HL-60 (cell line): ENCODE measurements around the gene CADM1.

Experiments
- CTCF ChIP-seq: IDR thresholded peaks from one replicate; pipeline ENCODE4 v1.5.1; 2011; ENCODE audit warnings: low read length, control low read depth, inconsistent platforms; ENCODE audit not compliant: insufficient read depth
- GABPA ChIP-seq: IDR thresholded peaks from 2 replicates; pipeline ENCODE4 v1.6.1; 2012; ENCODE audit warnings: low read depth
- POLR2AphosphoS5 ChIP-seq: IDR thresholded peaks from 2 replicates; pipeline ENCODE4 v1.6.1; 2012; ENCODE audit warnings: low read depth
- SPI1 ChIP-seq: IDR thresholded peaks from 2 replicates; pipeline ENCODE4 v1.6.1; 2012; ENCODE audit warnings: low read depth, mild to moderate bottlenecking, borderline replicate concordance
- TF ChIP-seq, protein P1 (sequence below): IDR thresholded peaks from 2 replicates; pipeline ENCODE4 v1.6.1; 2012; ENCODE audit warnings: low read depth; ENCODE audit not compliant: insufficient replicate concordance

DNA sequence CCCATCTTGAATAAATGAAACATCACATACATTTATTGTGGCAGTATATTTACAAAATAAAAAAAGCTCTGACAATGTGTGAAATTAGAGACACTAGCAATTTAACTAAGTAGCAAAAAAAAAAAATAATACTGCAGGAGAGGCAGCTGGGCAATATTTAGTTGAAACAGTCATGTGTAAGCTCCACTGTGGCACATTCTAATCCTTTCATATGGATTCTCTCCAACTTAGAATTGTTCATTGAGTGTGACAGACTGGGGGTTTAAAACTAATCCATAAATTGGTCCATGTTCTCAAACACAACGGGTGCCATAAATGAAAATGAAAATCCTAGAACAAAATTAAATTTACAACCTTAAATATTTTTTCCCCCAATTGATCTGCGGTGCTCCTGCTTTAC is 302.1 kb downstream of the CADM1 start:
- TF ChIP-seq CTCF: no peak
- TF ChIP-seq POLR2AphosphoS5: no peak
- TF ChIP-seq, protein P1, sequence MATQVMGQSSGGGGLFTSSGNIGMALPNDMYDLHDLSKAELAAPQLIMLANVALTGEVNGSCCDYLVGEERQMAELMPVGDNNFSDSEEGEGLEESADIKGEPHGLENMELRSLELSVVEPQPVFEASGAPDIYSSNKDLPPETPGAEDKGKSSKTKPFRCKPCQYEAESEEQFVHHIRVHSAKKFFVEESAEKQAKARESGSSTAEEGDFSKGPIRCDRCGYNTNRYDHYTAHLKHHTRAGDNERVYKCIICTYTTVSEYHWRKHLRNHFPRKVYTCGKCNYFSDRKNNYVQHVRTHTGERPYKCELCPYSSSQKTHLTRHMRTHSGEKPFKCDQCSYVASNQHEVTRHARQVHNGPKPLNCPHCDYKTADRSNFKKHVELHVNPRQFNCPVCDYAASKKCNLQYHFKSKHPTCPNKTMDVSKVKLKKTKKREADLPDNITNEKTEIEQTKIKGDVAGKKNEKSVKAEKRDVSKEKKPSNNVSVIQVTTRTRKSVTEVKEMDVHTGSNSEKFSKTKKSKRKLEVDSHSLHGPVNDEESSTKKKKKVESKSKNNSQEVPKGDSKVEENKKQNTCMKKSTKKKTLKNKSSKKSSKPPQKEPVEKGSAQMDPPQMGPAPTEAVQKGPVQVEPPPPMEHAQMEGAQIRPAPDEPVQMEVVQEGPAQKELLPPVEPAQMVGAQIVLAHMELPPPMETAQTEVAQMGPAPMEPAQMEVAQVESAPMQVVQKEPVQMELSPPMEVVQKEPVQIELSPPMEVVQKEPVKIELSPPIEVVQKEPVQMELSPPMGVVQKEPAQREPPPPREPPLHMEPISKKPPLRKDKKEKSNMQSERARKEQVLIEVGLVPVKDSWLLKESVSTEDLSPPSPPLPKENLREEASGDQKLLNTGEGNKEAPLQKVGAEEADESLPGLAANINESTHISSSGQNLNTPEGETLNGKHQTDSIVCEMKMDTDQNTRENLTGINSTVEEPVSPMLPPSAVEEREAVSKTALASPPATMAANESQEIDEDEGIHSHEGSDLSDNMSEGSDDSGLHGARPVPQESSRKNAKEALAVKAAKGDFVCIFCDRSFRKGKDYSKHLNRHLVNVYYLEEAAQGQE: no peak
- TF ChIP-seq GABPA: no peak
- TF ChIP-seq SPI1: no peak
